Cerebellar cortex (tissue), 1 donor: ENCODE results near the gene TSPAN9.

Experiments
- DNase-seq: peaks from one replicate; pipeline ENCODE4 v3.0.0-alpha.2; 2015; ENCODE audit warnings: low spot score

TSPAN9 gene

GRCh38 chr12:3076730-3077571, at the start of gene TSPAN9:
TSPAN9 (plus strand) TSS chr12:3077379; CDS start chr12:3201194, 123,815 bp downstream.
- peak; percentile 50 for DNase-seq

GRCh38 chr12:3028108-3028507, 49.1 kb upstream of the TSPAN9 start:
- DNase-seq: no peak

- DNase-seq: no peak
Measured at GRCh38 chr12:3030821-3031429, 46.3 kb upstream of the TSPAN9 start.

- DNase-seq: no peak
Measured at GRCh38 chr12:3032161-3032560, 45.0 kb upstream of the TSPAN9 start.

GRCh38 chr12:3032770-3033538, 44.2 kb upstream of the TSPAN9 start:
- peak; percentile 31 for DNase-seq

GRCh38 chr12:3033539-3033867, 43.7 kb upstream of the TSPAN9 start:
- DNase-seq: no peak

GRCh38 chr12:3034067-3034750, 43.0 kb upstream of the TSPAN9 start:
- peak; percentile 83 for DNase-seq

- DNase-seq: no peak
Measured at GRCh38 chr12:3035171-3035570, 42.0 kb upstream of the TSPAN9 start.

- DNase-seq: peak; percentile 61
Measured at GRCh38 chr12:3035815-3036702, 41.1 kb upstream of the TSPAN9 start.

GRCh38 chr12:3036901-3037600, 40.1 kb upstream of the TSPAN9 start:
- no peak for DNase-seq

- DNase-seq: no peak
Measured at GRCh38 chr12:3038166-3038565, 39.0 kb upstream of the TSPAN9 start.

- no peak for DNase-seq
Measured at GRCh38 chr12:3038926-3039510, 38.2 kb upstream of the TSPAN9 start.

GRCh38 chr12:3040026-3040656, 37.0 kb upstream of the TSPAN9 start:
- no peak for DNase-seq

- DNase-seq: no peak
Measured at GRCh38 chr12:3040663-3041544, 36.3 kb upstream of the TSPAN9 start.

GRCh38 chr12:3041558-3042164, 35.5 kb upstream of the TSPAN9 start:
- peak; percentile 86 for DNase-seq

- no peak for DNase-seq
Measured at GRCh38 chr12:3042394-3042793, 34.8 kb upstream of the TSPAN9 start.

GRCh38 chr12:3042826-3043225, 34.4 kb upstream of the TSPAN9 start:
- DNase-seq: no peak

GRCh38 chr12:3043406-3043805, 33.8 kb upstream of the TSPAN9 start:
- no peak for DNase-seq
